ENCODE data around the gene RTRAF. TPM values are rescaled to one million over a fixed set of nuclear protein-coding genes. Genes with fewer than 3 reads are reported as not detected.

RTRAF gene
- total RNA-seq, 2 experiments from 2014 or later = 194 to 217 TPM

DNA sequence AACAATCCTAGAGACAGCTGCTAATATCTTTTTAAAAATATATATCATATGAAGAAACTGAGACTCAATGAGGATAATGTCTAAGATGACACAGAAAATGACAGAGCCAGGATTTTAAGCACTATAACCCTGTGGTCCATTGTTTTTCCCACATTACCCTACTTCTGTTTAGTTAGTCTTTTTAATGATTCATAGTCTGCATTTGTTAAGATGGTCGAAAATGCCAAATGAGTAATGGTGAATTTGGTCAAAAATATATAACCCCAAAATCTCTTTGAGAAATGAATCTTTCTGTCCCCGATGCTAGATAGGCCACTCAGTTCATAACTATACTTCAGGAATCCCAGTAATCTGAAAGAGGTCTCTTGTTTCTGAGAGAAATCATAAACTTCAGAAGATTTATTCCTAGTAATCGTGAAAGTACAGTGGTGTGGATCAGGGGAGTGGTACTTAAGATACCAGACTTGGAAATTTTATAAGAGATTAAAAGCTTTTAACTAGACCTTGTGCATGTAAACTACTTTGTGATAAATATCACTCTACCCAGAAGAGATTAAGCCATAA lies 10.8 kb downstream of the RTRAF start:
- H3K27ac Mint-ChIP-seq = no peak overlapping the region
- DNase-seq = no peak
- H3K4me1 Mint-ChIP-seq = peaks cover 9% of the 10 kb centered on the region
- no peaks in the 10 kb centered on the region for H3K9me3 Mint-ChIP-seq
- no peaks in the 10 kb centered on the region for H3K27me3 Mint-ChIP-seq
- H3K36me3 Mint-ChIP-seq (ENCODE audit: low read depth) = peaks cover 58% of the 10 kb centered on the region
- ChIA-PET POLR2A (no interaction called here), CTCF (no interaction called here)
- no peak overlapping the region for H3K4me3 Mint-ChIP-seq

DNA sequence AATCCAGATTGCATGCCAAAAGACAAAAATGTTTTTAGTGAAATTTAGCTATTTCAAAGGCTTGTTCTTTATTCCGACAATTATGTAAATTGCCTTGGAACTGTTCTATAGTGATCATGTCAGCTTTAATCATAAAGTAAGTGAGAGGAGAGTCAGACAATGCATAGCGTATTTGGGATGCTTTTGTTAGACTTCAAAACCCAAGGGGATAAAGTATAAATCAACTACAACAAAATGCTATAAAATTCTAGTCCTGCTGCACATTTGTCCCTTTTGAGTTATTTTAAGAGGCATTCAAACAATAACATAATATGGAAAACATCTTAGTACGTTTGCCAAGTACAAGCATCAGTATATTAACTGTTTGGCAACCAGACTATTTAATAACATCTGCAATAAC lies 11.3 kb downstream of the RTRAF start:
- no peaks in the 10 kb centered on the region for H3K9me3 Mint-ChIP-seq
- no peak for DNase-seq
- H3K27me3 Mint-ChIP-seq = no peaks in the 10 kb centered on the region
- H3K27ac Mint-ChIP-seq = no peak overlapping the region
- CTCF ChIA-PET = no interaction called here
- H3K36me3 Mint-ChIP-seq (ENCODE audit: low read depth) = peaks cover 60% of the 10 kb centered on the region
- POLR2A ChIA-PET = no interaction called here
- peaks cover 7% of the 10 kb centered on the region for H3K4me1 Mint-ChIP-seq
- no peak overlapping the region for H3K4me3 Mint-ChIP-seq

DNA sequence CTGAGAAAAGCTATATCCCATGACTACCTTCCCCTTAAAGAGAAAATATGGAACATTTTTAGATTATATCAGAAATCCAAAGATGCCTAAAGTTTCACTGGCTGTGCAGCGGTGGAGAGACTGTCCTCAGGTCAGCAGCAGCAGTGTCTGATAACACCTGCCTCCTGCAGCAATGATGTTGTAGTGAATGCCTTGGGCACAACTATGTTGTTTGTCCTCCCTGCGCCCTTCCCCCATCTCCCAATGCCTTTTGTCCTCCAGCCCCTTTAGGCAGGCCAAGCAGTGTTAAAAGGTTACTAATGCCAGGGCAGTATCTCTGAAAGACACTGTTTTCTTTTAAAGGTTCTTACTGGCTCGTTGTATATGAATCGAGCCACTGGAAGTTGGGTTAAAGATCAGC lies 13.2 kb downstream of the RTRAF start:
- POLR2A ChIA-PET = no interaction called here
- H3K27ac Mint-ChIP-seq = no peak overlapping the region
- H3K4me3 Mint-ChIP-seq = no peak overlapping the region
- CTCF ChIA-PET = no interaction called here
- H3K27me3 Mint-ChIP-seq = no peaks in the 10 kb centered on the region
- DNase-seq = no peak
- H3K36me3 Mint-ChIP-seq (ENCODE audit: low read depth) = peaks cover 63% of the 10 kb centered on the region
- no peaks in the 10 kb centered on the region for H3K9me3 Mint-ChIP-seq
- no peaks in the 10 kb centered on the region for H3K4me1 Mint-ChIP-seq

DNA sequence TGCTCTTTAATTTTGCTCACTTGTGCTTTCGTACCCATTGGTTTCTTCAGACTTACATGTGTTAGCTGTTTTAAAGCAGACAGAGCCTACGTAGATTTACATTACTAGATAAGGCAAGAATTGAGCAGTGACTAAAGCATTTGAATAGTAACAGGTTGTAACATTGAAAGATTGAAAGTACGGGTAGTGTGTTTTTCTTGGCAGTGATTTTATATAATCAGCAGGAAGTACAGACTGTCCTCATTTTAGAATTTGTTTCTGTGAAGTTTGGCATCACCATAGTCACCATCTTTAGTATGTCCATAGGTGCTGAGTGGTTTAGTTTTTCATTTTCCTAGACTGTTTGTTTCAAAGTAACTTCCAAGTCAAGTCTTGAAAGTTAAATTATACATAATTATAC lies 14.0 kb downstream of the RTRAF start:
- no peaks in the 10 kb centered on the region for H3K9me3 Mint-ChIP-seq
- CTCF ChIA-PET = no interaction called here
- POLR2A ChIA-PET = no interaction called here
- no peaks in the 10 kb centered on the region for H3K27me3 Mint-ChIP-seq
- no peak overlapping the region for H3K27ac Mint-ChIP-seq
- no peak for DNase-seq
- H3K4me1 Mint-ChIP-seq = no peaks in the 10 kb centered on the region
- H3K36me3 Mint-ChIP-seq (ENCODE audit: low read depth) = peaks cover 69% of the 10 kb centered on the region
- no peak overlapping the region for H3K4me3 Mint-ChIP-seq

DNA sequence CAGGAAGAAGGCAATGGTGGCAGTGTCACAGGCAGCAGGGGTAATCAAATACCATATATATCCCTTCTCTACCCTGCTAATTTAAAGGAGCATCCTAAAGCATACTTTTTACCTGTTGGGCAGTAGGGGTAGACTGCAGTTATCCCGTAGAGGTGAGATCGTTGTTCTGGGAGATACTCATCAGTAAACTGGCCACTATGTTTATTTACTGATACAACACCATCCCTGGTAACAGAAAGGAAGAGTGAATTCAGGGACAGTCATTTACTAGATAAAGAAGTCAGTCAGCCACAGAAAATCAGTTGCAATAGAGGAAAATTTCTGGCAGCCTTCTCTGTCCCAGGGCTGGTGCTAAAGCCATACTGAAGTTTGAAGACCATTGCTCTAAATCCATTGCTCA lies 16.3 kb downstream of the RTRAF start:
- ChIA-PET CTCF (no interaction called here), POLR2A (no interaction called here)
- H3K9me3 Mint-ChIP-seq = no peaks in the 10 kb centered on the region
- H3K27me3 Mint-ChIP-seq = no peaks in the 10 kb centered on the region
- DNase-seq = no peak
- peaks cover 70% of the 10 kb centered on the region for H3K36me3 Mint-ChIP-seq (ENCODE audit: low read depth)
- H3K27ac Mint-ChIP-seq = no peak overlapping the region
- no peak overlapping the region for H3K4me3 Mint-ChIP-seq
- H3K4me1 Mint-ChIP-seq = no peaks in the 10 kb centered on the region

DNA sequence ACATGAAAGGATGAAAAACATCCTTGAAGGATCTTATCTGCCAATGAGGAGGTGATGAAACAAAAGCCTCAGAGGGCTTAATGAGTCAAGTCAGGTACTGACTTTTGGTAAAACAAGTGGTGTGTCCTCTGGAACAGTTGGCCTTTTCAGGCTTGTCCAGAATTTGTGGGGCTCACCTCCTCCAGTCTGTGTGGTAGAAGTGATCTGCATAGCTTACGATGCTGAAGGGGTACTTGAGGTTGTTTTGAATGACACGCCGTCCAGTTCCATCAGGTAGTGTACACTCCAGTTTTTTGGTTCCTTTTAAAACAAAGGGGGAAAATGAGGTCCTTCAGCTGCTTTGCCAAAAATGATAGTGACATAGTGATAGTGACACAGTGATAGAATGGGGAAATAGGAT lies 17.0 kb downstream of the RTRAF start:
- H3K9me3 Mint-ChIP-seq = no peaks in the 10 kb centered on the region
- peaks cover 70% of the 10 kb centered on the region for H3K36me3 Mint-ChIP-seq (ENCODE audit: low read depth)
- ChIA-PET CTCF (interaction anchor here (0.8 kb wide), 1 partner anchor 10 kb away, joined by 3 read pairs; no protein-coding TSS in a partner anchor), POLR2A (no interaction called here)
- no peak for DNase-seq
- H3K27me3 Mint-ChIP-seq = no peaks in the 10 kb centered on the region
- H3K4me3 Mint-ChIP-seq = no peak overlapping the region
- H3K4me1 Mint-ChIP-seq = no peaks in the 10 kb centered on the region
- H3K27ac Mint-ChIP-seq = no peak overlapping the region

DNA sequence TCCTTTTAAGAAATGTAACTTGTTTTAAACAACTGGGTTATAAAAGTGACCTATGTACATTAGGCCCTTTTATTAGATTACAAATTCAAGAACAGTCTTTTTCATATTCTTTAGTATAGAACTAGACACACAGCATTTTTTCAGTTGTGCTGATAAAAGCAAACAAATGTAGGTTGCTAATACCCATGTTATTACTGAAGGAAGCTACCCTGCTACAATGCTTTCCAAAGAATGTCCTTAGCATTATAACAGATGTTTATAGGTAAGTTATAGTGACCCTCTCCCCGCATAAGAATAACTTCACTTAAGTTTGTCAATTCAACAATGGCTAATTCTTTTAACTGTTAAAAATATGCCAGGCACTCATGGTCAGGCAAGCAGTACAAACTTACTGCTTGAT lies 17.9 kb downstream of the RTRAF start:
- POLR2A ChIA-PET = no interaction called here
- Mint-ChIP-seq H3K36me3 (ENCODE audit: low read depth) (peaks cover 69% of the 10 kb centered on the region), H3K9me3 (no peaks in the 10 kb centered on the region), H3K4me1 (no peaks in the 10 kb centered on the region), H3K4me3 (no peak overlapping the region), H3K27ac (no peak overlapping the region), H3K27me3 (no peaks in the 10 kb centered on the region)
- CTCF ChIA-PET = interaction anchor here (0.7 to 0.8 kb wide), 2 partner anchors 11 to 13 kb away, joined by 3 to 5 read pairs; no protein-coding TSS in a partner anchor
- DNase-seq = no peak

DNA sequence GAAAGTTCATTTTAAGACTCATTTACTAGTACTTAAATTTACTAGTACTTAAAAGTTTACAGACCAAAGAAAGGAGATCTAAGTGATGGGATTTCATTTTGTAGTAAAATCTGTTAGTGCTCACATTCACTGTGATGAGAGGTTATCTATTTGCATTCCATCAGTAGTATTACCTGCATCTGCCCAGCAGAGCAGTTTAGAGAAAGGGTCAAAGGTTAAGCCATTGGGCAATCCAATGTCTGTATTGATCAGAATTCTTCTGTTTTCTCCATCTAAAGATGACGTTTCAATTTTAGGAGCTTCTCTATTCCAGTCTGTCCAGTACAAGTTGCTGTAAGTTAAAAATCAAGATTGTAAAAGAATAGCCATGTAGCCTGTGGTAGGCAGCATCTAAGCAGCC lies 18.3 kb downstream of the RTRAF start:
- H3K27ac Mint-ChIP-seq = no peak overlapping the region
- no peak for DNase-seq
- H3K4me3 Mint-ChIP-seq = no peak overlapping the region
- POLR2A ChIA-PET = no interaction called here
- CTCF ChIA-PET = interaction anchor here (0.7 kb wide), 1 partner anchor 12 kb away, joined by 5 read pairs; no protein-coding TSS in a partner anchor
- H3K27me3 Mint-ChIP-seq = no peaks in the 10 kb centered on the region
- H3K36me3 Mint-ChIP-seq (ENCODE audit: low read depth) = peaks cover 66% of the 10 kb centered on the region
- H3K4me1 Mint-ChIP-seq = no peaks in the 10 kb centered on the region
- H3K9me3 Mint-ChIP-seq = no peaks in the 10 kb centered on the region

DNA sequence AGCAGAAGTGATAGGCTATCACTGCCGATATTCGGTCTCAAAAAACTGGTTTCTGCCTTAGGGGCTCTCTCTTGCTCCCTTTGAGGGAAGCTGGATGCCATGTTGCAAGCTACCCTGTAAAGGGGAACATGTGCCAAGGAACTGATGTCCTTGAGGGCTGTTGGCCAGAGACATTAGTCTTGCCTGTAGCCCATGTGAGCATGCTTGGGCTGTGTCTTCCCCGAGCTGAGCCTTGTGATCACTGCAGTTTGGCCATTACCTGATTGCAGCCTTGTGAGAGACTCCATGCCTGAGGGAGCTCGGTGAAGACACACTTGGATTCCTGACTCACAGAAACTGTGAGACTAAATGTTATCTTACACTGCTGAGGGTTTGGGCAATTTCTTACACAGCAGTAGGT lies 18.8 kb downstream of the RTRAF start:
- no peaks in the 10 kb centered on the region for H3K27me3 Mint-ChIP-seq
- H3K36me3 Mint-ChIP-seq (ENCODE audit: low read depth) = peaks cover 63% of the 10 kb centered on the region
- POLR2A ChIA-PET = no interaction called here
- H3K9me3 Mint-ChIP-seq = no peaks in the 10 kb centered on the region
- DNase-seq = no peak
- no peaks in the 10 kb centered on the region for H3K4me1 Mint-ChIP-seq
- CTCF ChIA-PET = no interaction called here
- H3K4me3 Mint-ChIP-seq = no peak overlapping the region
- H3K27ac Mint-ChIP-seq = no peak overlapping the region

DNA sequence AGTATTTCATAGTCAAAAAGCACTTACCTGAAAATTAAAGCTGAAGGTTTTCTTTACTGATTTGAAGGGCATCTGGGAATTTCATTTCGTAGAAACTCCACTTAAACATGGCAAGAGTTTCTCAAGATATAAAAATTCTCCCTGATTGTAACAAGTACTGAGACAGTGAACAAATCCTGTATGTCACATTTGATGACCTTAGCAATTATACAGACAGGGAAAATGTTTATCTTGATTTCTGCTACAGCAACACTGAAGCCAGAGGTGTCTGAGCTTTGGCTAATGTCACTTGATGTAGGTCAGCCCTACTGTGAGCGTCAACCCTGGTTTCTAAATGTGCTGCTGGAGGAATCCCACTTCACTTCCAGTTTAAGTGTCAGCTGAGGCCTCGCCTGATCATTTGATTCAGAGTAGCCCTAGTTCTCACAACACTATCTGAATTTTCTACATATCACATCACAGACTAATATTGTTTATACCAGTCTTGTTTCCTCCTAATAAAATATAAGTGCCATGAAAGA lies 20.9 kb downstream of the RTRAF start:
- Mint-ChIP-seq H3K4me3 (no peak overlapping the region), H3K27ac (no peak overlapping the region), H3K36me3 (ENCODE audit: low read depth) (peaks cover 48% of the 10 kb centered on the region), H3K27me3 (no peaks in the 10 kb centered on the region), H3K4me1 (no peaks in the 10 kb centered on the region), H3K9me3 (no peaks in the 10 kb centered on the region)
- ChIA-PET POLR2A (no interaction called here), CTCF (no interaction called here)
- no peak for DNase-seq

DNA sequence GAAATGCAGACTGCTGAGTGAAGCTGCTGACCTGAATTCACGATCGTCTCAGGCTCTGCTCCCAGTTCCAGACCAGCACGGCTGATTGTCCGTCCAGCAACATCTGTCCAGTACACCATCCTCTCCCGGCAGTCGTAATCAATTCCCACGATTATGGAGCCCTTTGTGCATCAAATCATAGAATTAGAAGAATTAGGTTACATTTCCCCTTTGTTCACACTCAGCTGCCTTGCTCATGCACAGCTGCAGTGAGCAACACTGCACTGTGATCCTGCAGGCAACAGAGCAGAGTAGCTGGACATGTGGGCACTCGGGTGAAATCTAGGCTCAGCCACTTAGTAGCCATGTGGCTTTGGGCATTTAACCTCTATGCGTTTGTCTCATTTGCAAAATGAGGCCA lies 22.2 kb downstream of the RTRAF start:
- Mint-ChIP-seq H3K9me3 (no peaks in the 10 kb centered on the region), H3K27ac (no peak overlapping the region), H3K27me3 (peaks cover 3% of the 10 kb centered on the region), H3K36me3 (ENCODE audit: low read depth) (peaks cover 38% of the 10 kb centered on the region), H3K4me3 (no peak overlapping the region), H3K4me1 (no peaks in the 10 kb centered on the region)
- CTCF ChIA-PET = no interaction called here
- POLR2A ChIA-PET = no interaction called here
- no peak for DNase-seq

DNA sequence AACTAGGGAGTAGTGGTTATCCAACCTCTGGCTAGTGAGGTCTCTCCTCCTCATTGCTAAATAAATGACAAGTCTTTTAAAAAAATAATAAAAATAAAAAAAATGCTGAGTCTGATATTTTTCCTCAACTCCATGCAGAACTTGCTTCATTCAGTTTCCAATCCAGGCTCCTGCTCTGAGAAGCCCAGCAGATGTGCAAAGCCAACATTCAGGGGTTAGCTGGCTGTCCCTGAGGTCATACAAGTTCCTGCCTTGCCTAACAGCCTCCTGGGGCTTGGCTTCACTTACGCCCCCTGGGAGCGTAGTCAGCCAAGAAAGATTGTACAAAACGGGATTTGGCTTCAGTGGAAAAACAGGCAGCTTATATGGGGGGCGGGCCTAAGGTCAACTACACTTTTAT lies 23.3 kb downstream of the RTRAF start:
- Mint-ChIP-seq H3K9me3 (no peaks in the 10 kb centered on the region), H3K27ac (no peak overlapping the region), H3K4me1 (no peaks in the 10 kb centered on the region), H3K4me3 (no peak overlapping the region), H3K27me3 (peaks cover 5% of the 10 kb centered on the region), H3K36me3 (ENCODE audit: low read depth) (peaks cover 32% of the 10 kb centered on the region)
- POLR2A ChIA-PET = no interaction called here
- DNase-seq = no peak
- CTCF ChIA-PET = no interaction called here

DNA sequence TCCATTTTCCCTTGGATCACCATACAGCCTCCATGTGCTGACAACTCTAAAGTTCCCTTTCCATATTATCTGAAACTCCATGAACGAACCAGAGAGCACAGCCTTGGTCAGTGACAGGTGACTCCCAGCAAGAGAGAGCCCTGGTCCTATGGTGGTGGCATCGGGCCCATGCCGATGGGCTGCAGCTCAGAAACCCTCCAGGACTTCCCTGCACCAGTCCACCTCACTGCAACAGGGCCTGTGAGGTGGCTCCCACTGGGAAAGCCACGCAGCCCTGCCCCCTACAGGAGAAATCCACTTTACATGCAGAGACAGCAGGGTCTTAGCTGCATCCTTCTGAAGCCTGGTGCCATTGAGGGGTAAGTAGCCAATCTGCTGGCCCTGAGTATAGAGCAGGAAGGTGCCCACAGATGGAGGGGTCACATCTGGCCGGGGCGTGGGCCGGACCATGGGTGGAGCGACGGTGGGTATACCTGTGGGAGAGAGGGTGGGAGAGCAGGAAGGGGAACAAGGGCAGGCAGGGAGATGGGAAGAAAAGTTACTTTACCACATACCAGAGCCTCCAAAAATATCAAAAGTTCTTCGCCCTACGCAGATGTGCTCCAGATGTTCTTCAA lies 24.7 kb downstream of the RTRAF start:
- no peak overlapping the region for H3K4me3 Mint-ChIP-seq
- H3K36me3 Mint-ChIP-seq (ENCODE audit: low read depth) = peaks cover 21% of the 10 kb centered on the region
- no peaks in the 10 kb centered on the region for H3K4me1 Mint-ChIP-seq
- no peak for DNase-seq
- H3K9me3 Mint-ChIP-seq = no peaks in the 10 kb centered on the region
- CTCF ChIA-PET = no interaction called here
- no peak overlapping the region for H3K27ac Mint-ChIP-seq
- H3K27me3 Mint-ChIP-seq = peaks cover 5% of the 10 kb centered on the region
- POLR2A ChIA-PET = no interaction called here

Measured in activated CD4-positive, alpha-beta T cell treated with anti-CD3 and anti-CD28 coated beads, Interleukin-2, amount 10 ng/mL, durations not matched to agents 7 days and 5 days (primary cell).